H9 (cell line): ENCODE results near the gene SV2C. TPM values are rescaled to one million over a fixed set of nuclear protein-coding genes. Genes with fewer than 3 reads are reported as not detected.
"Not testable (repeated sequence)": the region's sequence is repeated elsewhere in the genome, so short reads cannot be mapped to it uniquely, and the experiment has no call there.

Experiments
- DNase-seq: peaks from one replicate; pipeline ENCODE4 v3.0.0-alpha.2; 2017
- H2AFZ ChIP-seq: one replicate; pipeline ENCODE4 v1.6.1; 2013; ENCODE audit warnings: mild to moderate bottlenecking, low read length, control low read depth, moderate library complexity
- H2AK5ac ChIP-seq: 2 replicates; pipeline ENCODE4 v1.6.1; 2013; ENCODE audit warnings: low read length, control low read depth, mixed read lengths; ENCODE audit not compliant: insufficient read length
- H2BK120ac ChIP-seq: one replicate; pipeline ENCODE4 v1.6.1; 2013; ENCODE audit warnings: low read depth, mild to moderate bottlenecking, low read length, control low read depth, inconsistent platforms; ENCODE audit not compliant: poor library complexity, severe bottlenecking
- H2BK12ac ChIP-seq: 2 replicates; pipeline ENCODE4 v1.6.1; 2013; ENCODE audit warnings: low read length, control low read depth, mixed read lengths, low read depth; ENCODE audit not compliant: insufficient read length
- H2BK15ac ChIP-seq: 2 replicates; pipeline ENCODE4 v1.6.1; 2013; ENCODE audit warnings: low read depth, low read length, control low read depth
- H2BK20ac ChIP-seq: one replicate; pipeline ENCODE4 v1.6.1; 2013; ENCODE audit warnings: low read depth, mild to moderate bottlenecking, low read length, control low read depth, inconsistent platforms; ENCODE audit not compliant: poor library complexity, severe bottlenecking
- H2BK5ac ChIP-seq: 2 replicates; pipeline ENCODE4 v1.6.1; 2013; ENCODE audit warnings: low read length, control low read depth, mixed read lengths; ENCODE audit not compliant: insufficient read length
- H3K14ac ChIP-seq: 2 replicates; pipeline ENCODE4 v1.6.1; 2013; ENCODE audit warnings: low read length, control low read depth; ENCODE audit not compliant: insufficient read depth
- H3K18ac ChIP-seq: 2 replicates; pipeline ENCODE4 v1.6.1; 2013; ENCODE audit warnings: low read depth, mild to moderate bottlenecking, mixed read lengths, low read length, control low read depth; ENCODE audit not compliant: insufficient read length
- H3K23ac ChIP-seq: 2 replicates; pipeline ENCODE4 v1.6.1; 2013; ENCODE audit warnings: low read length, control low read depth, mixed read lengths, low read depth; ENCODE audit not compliant: insufficient read length
- H3K23me2 ChIP-seq: 2 replicates; pipeline ENCODE4 v1.6.1; 2013; ENCODE audit warnings: low read depth, mild to moderate bottlenecking, mixed read lengths, low read length, control low read depth; ENCODE audit not compliant: insufficient read length, poor library complexity, severe bottlenecking
- H3K27ac ChIP-seq: 2 replicates; pipeline ENCODE4 v1.5.1; 2013; ENCODE audit warnings: low read length, control low read depth, mixed read lengths, low read depth; ENCODE audit not compliant: insufficient read length
- H3K27me3 ChIP-seq: 2 replicates; pipeline ENCODE4 v1.6.1; 2013; ENCODE audit warnings: low read length, control low read depth, inconsistent platforms; ENCODE audit not compliant: insufficient read depth
- H3K4ac ChIP-seq: 2 replicates; pipeline ENCODE4 v1.6.1; 2013; ENCODE audit warnings: low read depth, mild to moderate bottlenecking, control low read depth, inconsistent platforms, low read length, moderate library complexity
- H3K4me1 ChIP-seq: 2 replicates; pipeline ENCODE4 v1.6.1; 2013; ENCODE audit warnings: low read length, control low read depth, inconsistent platforms; ENCODE audit not compliant: insufficient read depth
- H3K4me2 ChIP-seq: 2 replicates; pipeline ENCODE4 v1.6.1; 2013; ENCODE audit warnings: low read length, control low read depth, mixed read lengths; ENCODE audit not compliant: insufficient read length, insufficient read depth
- H3K56ac ChIP-seq: 2 replicates; pipeline ENCODE4 v1.6.1; 2013; ENCODE audit warnings: low read depth, mild to moderate bottlenecking, mixed read lengths, low read length, control low read depth; ENCODE audit not compliant: insufficient read length
- H3K79me1 ChIP-seq: 2 replicates; pipeline ENCODE4 v1.6.1; 2013; ENCODE audit warnings: low read depth, mild to moderate bottlenecking, moderate library complexity, low read length, control low read depth, inconsistent platforms; ENCODE audit not compliant: insufficient read depth, poor library complexity, severe bottlenecking
- H3K79me2 ChIP-seq: 2 replicates; pipeline ENCODE4 v1.6.1; 2013; ENCODE audit warnings: low read length, control low read depth, inconsistent platforms; ENCODE audit not compliant: insufficient read depth
- H3K9ac ChIP-seq: 2 replicates; pipeline ENCODE4 v1.6.1; 2013; ENCODE audit warnings: low read length, control low read depth, mixed read lengths; ENCODE audit not compliant: insufficient read length; ENCODE audit errors: extremely low read depth
- H3K9me3 ChIP-seq: one replicate; pipeline ENCODE4 v1.6.1; 2013; ENCODE audit warnings: low read depth, low read length, inconsistent platforms; ENCODE audit not compliant: control insufficient read depth
- H3T11ph ChIP-seq: one replicate; pipeline ENCODE4 v1.6.1; 2013; ENCODE audit warnings: mild to moderate bottlenecking, low read length, control low read depth, inconsistent platforms
- H4K20me1 ChIP-seq: one replicate; pipeline ENCODE4 v1.6.1; 2013; ENCODE audit not compliant: control insufficient read depth, insufficient read length, insufficient read depth
- H4K5ac ChIP-seq: 2 replicates; pipeline ENCODE4 v1.6.1; 2013; ENCODE audit warnings: low read depth, mild to moderate bottlenecking, mixed read lengths, low read length, control low read depth; ENCODE audit not compliant: insufficient read length
- H4K8ac ChIP-seq: replicated peaks from 2 replicates; pipeline ENCODE4 v1.6.1; 2013; ENCODE audit warnings: low read length, control low read depth, mixed read lengths, low read depth; ENCODE audit not compliant: insufficient read length
- H4K91ac ChIP-seq: 2 replicates; pipeline ENCODE4 v1.6.1; 2013; ENCODE audit warnings: low read depth, mild to moderate bottlenecking, moderate library complexity, mixed read lengths, low read length, control low read depth; ENCODE audit not compliant: insufficient read length
- H3K27ac Mint-ChIP-seq, 3 experiments: 2 replicates in 2 of 3; 3 replicates in 1 of 3; pipeline ENCODE4 v1.8.0; 2020 to 2021; ENCODE audit warnings: mixed read lengths in 3 of 3, mild to moderate bottlenecking in 1 of 3, moderate library complexity in 1 of 3
- H3K27me3 Mint-ChIP-seq: 2 replicates; pipeline ENCODE4 v1.8.0; 2021; ENCODE audit warnings: low read depth, mild to moderate bottlenecking, moderate library complexity, mixed read lengths
- H3K36me3 Mint-ChIP-seq, 3 experiments: 2 replicates in 2 of 3; 3 replicates in 1 of 3; pipeline ENCODE4 v1.8.0; 2020 to 2021; ENCODE audit warnings: low read depth in 3 of 3, mixed read lengths in 3 of 3; ENCODE audit not compliant: insufficient read depth in 1 of 3
- H3K4me1 Mint-ChIP-seq, 2 experiments: 2 replicates each; pipeline ENCODE4 v1.8.0; 2020; ENCODE audit warnings: mixed read lengths in 2 of 2
- H3K4me3 Mint-ChIP-seq, 2 experiments: 2 replicates in 1 of 2; 3 replicates in 1 of 2; pipeline ENCODE4 v1.8.0; 2020 to 2021; ENCODE audit warnings: mild to moderate bottlenecking in 2 of 2, mixed read lengths in 2 of 2, moderate library complexity in 1 of 2
- H3K9me3 Mint-ChIP-seq, 2 experiments: 2 replicates in 1 of 2; 3 replicates in 1 of 2; pipeline ENCODE4 v1.8.0; 2020; ENCODE audit warnings: mild to moderate bottlenecking in 2 of 2, mixed read lengths in 2 of 2, moderate library complexity in 1 of 2
- WGBS: extraction: QIAGEN DNeasy Blood & Tissue Kit; methylation state at CpG from one replicate; pipeline ENCODE4 v1.1.7; 2013; ENCODE audit warnings: missing lambda C conversion rate, low lambda C conversion rate, mixed read lengths; ENCODE audit not compliant: insufficient read length; ENCODE audit errors: extremely low coverage; 5-methylcytosine and 5-hydroxymethylcytosine counted together
- total RNA-seq: library from RNA; stranded (reverse); gene quantifications from 2 replicates; pipeline ENCODE4 v1.2.1, GENCODE V29; 2021

SV2C gene
- total RNA-seq, 1 experiment from 2014 or later: 0.09 TPM

DNA sequence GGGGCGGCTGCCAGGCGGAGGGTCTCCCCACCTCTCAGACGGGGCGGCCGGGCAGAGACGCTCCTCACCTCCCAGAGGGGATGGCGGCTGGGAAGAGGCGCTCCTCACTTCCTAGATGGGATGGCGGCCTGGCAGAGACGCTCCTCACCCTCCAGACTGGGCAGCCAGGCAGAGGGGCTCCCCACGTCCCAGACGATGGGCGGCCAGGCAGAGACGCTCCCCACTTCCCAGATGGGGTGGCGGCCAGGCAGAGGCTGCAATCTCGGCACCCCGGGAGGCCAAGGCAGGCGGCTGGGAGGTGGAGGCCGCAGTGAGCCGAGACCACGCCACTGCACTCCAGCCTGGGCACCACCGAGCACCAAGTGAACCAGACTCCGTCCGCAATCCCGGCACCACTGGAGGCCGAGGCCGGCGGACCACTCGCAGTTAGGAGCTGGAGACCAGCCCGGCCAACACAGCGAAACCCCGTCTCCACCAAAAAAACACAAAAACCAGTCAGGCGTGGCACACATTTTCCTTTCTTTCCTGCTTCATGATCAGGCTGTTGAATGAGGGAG lies 253.1 kb downstream of the SV2C start:
- Mint-ChIP-seq H3K4me1 (peaks cover 28 to 29% of the 10 kb centered on the region in 2 experiments), H3K36me3 (peaks cover 11 to 16% (median 13%) of the 10 kb centered on the region in 3 experiments), H3K9me3 (peaks cover 15 to 16% of the 10 kb centered on the region in 2 experiments)
- H2AK5ac ChIP-seq, H2BK20ac ChIP-seq, H3K56ac ChIP-seq, H4K91ac ChIP-seq, H3K23ac ChIP-seq, H2BK120ac ChIP-seq, H4K8ac ChIP-seq, H3K27me3 ChIP-seq, H3K27me3 Mint-ChIP-seq, H2BK15ac ChIP-seq, H2BK12ac ChIP-seq, H3K4me2 ChIP-seq, H4K5ac ChIP-seq, H4K20me1 ChIP-seq, H3K27ac ChIP-seq, H3K4me3 Mint-ChIP-seq, H3K4me1 ChIP-seq, H3K9ac ChIP-seq, H3K79me1 ChIP-seq, H3T11ph ChIP-seq, H3K18ac ChIP-seq, H3K14ac ChIP-seq, H3K9me3 ChIP-seq, H2BK5ac ChIP-seq, H3K23me2 ChIP-seq, DNase-seq, H3K27ac Mint-ChIP-seq, H3K79me2 ChIP-seq, H2AFZ ChIP-seq, H3K4ac ChIP-seq: not testable (repeated sequence)
- WGBS: no CpG with 5 or more reads among the region's 33 CpGs
